ENCODE data around the gene RASSF8. TPM values are rescaled to one million over a fixed set of nuclear protein-coding genes. Genes with fewer than 3 reads are reported as not detected.

RASSF8 gene
- total RNA-seq, 2 donors from 2014 or later, result 3.2 to 14.2 TPM

DNA sequence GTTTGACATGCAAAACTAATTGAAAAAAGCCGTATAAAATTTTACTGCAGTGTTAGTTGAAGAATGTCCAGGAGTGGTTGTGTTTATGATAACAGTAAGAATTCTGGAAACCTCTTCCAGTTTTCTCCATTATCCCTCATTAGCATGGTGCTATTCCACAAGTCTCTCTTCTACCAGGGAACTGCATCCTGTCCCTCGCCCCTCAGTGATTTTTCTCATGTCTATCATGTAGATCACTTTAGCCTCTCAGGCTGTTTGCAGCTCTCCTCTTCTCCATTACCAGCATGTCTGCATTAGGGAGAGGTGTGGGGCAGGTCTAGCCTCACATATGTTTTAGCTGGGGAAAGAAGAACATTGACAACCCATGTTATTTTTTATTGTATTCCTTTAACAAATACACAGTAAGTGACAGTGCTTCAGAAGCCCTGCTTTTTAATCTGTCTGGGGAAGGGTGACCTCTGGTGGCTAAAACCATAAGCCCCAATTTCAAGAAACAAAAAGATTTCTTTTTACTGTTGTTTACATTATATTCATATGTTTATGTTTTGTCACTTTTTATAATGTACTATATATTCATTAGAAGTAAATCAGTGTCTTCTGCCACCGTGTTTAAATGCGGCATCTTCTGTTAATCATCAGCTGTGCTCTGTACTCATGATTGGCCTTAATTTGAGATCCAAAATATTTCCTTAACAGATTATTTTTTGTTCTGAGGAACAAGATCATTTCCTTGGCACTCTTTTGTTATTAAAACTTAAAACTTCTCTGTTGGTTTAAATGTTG lies 70.7 kb downstream of the RASSF8 start:
- Histone ChIP-seq H3K9me3 (no peaks in the 10 kb centered on the region), H3K27me3 (no peaks in the 10 kb centered on the region), H3K4me1 (no peaks in the 10 kb centered on the region), H3K9ac (ENCODE audit: low read depth in 2 of 2, low read length in 2 of 2) (no peak overlapping the region), H3K27ac (no peak overlapping the region), H3K36me3 (no peaks in the 10 kb centered on the region), H3K4me3 (no peak overlapping the region)
- TF ChIP-seq CTCF (IDR thresholded peaks at IDR 0.05), result peak; percentile 65
- intact Hi-C loops (cut with DNase I), result loop anchor here (5.0 to 10.0 kb wide), 2 partner anchors 354 to 592 kb away; no protein-coding TSS in a partner anchor
- peak; percentile 31 for DNase-seq

GRCh38 chr12:26029736-26030022 lies 71.2 kb downstream of the RASSF8 start:
- Histone ChIP-seq H3K27me3 (no peaks in the 10 kb centered on the region), H3K9ac (ENCODE audit: low read depth in 2 of 2, low read length in 2 of 2) (no peak overlapping the region), H3K9me3 (no peaks in the 10 kb centered on the region), H3K36me3 (no peaks in the 10 kb centered on the region), H3K27ac (no peak overlapping the region), H3K4me1 (no peaks in the 10 kb centered on the region), H3K4me3 (no peak overlapping the region)
- intact Hi-C loops (cut with DNase I), result loop anchor here (5.0 to 10.0 kb wide), 2 partner anchors 355 to 592 kb away; no protein-coding TSS in a partner anchor
- DNase-seq, result no peak
- TF ChIP-seq CTCF (IDR thresholded peaks at IDR 0.05), result no peak

GRCh38 chr12:26030371-26030770 lies 71.9 kb downstream of the RASSF8 start:
- H3K27me3 ChIP-seq, result no peaks in the 10 kb centered on the region
- no peak overlapping the region for H3K4me3 ChIP-seq
- no peak for DNase-seq
- H3K9me3 ChIP-seq, result no peaks in the 10 kb centered on the region
- intact Hi-C loops (cut with DNase I), result no loop called here
- TF ChIP-seq CTCF (IDR thresholded peaks at IDR 0.05), result no peak
- H3K9ac ChIP-seq (ENCODE audit: low read depth in 2 of 2, low read length in 2 of 2), result no peak overlapping the region
- H3K36me3 ChIP-seq, result no peaks in the 10 kb centered on the region
- H3K4me1 ChIP-seq, result no peaks in the 10 kb centered on the region
- H3K27ac ChIP-seq, result no peak overlapping the region

GRCh38 chr12:26031318-26031717 lies 72.8 kb downstream of the RASSF8 start:
- Histone ChIP-seq H3K9ac (ENCODE audit: low read depth in 2 of 2, low read length in 2 of 2) (no peak overlapping the region), H3K9me3 (no peaks in the 10 kb centered on the region), H3K4me3 (no peak overlapping the region), H3K4me1 (no peaks in the 10 kb centered on the region), H3K27me3 (no peaks in the 10 kb centered on the region), H3K27ac (no peak overlapping the region), H3K36me3 (no peaks in the 10 kb centered on the region)
- TF ChIP-seq CTCF (IDR thresholded peaks at IDR 0.05), result no peak
- intact Hi-C loops (cut with DNase I), result no loop called here
- DNase-seq, result no peak

DNA sequence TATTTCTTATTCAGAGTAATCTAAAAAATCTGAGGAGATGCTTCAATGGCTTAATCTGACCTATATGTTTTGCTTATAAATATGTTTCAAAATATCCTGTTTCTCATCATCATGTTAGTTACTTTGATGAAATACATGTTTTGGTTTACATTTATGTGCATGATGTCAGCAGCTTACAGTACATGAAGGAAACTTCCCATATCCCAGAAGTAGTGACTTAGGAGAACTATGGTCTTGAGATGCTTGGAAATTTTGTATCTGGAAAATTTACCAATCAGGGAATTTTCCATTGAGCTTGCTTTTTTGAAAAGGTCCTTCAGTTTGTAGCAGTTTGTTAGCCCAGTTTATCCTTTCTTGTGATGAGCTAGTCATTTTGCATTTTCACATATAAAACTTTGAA lies 73.3 kb downstream of the RASSF8 start:
- Histone ChIP-seq H3K27ac (no peak overlapping the region), H3K4me3 (no peak overlapping the region), H3K4me1 (no peaks in the 10 kb centered on the region), H3K36me3 (no peaks in the 10 kb centered on the region), H3K9me3 (no peaks in the 10 kb centered on the region), H3K27me3 (no peaks in the 10 kb centered on the region), H3K9ac (ENCODE audit: low read depth in 2 of 2, low read length in 2 of 2) (no peak overlapping the region)
- intact Hi-C loops (cut with DNase I), result no loop called here
- no peak for TF ChIP-seq CTCF (IDR thresholded peaks at IDR 0.05)
- no peak for DNase-seq

Measured in colonic mucosa (tissue), 4 donors.